Ovary (tissue), 3 donors: ENCODE data around the gene STUM.

ENCODE experiments used
- EP300 ChIP-seq: sonication (generic); formaldehyde crosslinking; IDR thresholded peaks from one replicate; pipeline ENCODE4 v1.6.1; 2017; ENCODE audit warnings: antibody characterized with exemption
- POLR2A ChIP-seq: fragments of 450-650 bp; IDR thresholded peaks from one replicate; pipeline ENCODE4 v1.6.1; 2017; ENCODE audit warnings: antibody characterized with exemption, mild to moderate bottlenecking, moderate library complexity
- TF ChIP-seq, protein P1 (sequence below), 3 donors: fragments of 450-650 bp in 2 of 3; fragments of 200-600 bp in 1 of 3; IDR thresholded peaks; one replicate each; pipeline versions ENCODE4 v1.5.1 to v1.8.0; 2016 to 2022; ENCODE audit warnings: antibody characterized with exemption in 3 of 3, mild to moderate bottlenecking in 1 of 3
- donor health status: DM: no; HTN: no; CAD: no.

DNA sequence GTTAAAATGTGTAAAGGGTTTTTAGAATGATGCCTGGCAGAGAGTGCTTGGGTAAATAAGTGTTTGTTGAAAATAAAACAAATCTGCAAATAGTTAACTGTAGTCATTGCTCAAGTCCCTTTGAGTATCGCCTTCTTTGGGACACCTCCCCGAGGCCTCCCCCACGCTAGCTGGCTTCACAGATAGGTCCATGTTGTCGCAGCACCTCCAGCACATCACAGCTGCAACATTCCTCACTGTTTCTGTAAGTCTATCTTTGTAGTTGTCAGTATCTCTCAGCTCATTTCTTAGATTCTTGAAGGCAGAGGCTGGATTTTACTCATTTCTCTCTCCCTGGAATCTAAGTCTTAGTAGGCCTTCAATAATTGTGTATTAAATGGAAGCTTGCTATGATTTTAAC lies 1.6 kb upstream of the STUM start:
- TF ChIP-seq EP300 (no peak), POLR2A (no peak)
- TF ChIP-seq, protein P1, sequence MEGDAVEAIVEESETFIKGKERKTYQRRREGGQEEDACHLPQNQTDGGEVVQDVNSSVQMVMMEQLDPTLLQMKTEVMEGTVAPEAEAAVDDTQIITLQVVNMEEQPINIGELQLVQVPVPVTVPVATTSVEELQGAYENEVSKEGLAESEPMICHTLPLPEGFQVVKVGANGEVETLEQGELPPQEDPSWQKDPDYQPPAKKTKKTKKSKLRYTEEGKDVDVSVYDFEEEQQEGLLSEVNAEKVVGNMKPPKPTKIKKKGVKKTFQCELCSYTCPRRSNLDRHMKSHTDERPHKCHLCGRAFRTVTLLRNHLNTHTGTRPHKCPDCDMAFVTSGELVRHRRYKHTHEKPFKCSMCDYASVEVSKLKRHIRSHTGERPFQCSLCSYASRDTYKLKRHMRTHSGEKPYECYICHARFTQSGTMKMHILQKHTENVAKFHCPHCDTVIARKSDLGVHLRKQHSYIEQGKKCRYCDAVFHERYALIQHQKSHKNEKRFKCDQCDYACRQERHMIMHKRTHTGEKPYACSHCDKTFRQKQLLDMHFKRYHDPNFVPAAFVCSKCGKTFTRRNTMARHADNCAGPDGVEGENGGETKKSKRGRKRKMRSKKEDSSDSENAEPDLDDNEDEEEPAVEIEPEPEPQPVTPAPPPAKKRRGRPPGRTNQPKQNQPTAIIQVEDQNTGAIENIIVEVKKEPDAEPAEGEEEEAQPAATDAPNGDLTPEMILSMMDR (IDR thresholded peaks at IDR 0.05), result no peak
